HG03064 (cell line): ENCODE data around the gene RNF213.
"Not testable (repeated sequence)": the region's sequence is repeated elsewhere in the genome, so short reads cannot be mapped to it uniquely, and the experiment has no call there.

Experiments used
- ATAC-seq: cut with Tn5 transposase; IDR thresholded peaks from one replicate; pipeline ENCODE4 v1.9.1; 2021; ENCODE audit warnings: low read depth; ENCODE audit not compliant: unreplicated experiment

RNF213 gene

GRCh38 chr17:80267391-80267790 is 6.7 kb downstream of the RNF213 start:
- ATAC-seq = no peak

GRCh38 chr17:80268427-80268826 is 7.8 kb downstream of the RNF213 start:
- ATAC-seq = no peak

GRCh38 chr17:80269405-80269807 is 8.8 kb downstream of the RNF213 start:
- no peak for ATAC-seq

- no peak for ATAC-seq
Observed at GRCh38 chr17:80270104-80270503, 9.5 kb downstream of the RNF213 start.

DNA sequence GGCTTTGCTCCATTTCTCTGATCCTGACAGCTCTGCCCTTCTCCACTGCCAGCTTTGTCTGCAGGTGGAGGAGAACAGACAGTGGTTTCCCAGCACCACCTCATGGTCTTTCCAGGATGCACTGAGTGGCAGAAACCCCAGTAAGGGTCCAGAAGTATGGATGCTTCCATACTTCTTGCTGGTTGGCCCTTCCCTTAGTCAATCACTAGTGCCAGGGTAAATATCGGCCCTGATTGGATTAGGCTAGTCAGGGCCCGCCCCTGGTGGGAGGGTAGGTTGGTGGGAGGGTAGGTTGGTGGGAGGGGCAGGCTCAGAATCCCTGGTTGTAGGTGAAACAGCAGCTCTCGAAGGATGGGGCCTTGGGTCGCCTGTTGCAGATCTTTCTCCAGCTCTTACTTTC is 10.2 kb downstream of the RNF213 start:
- no peak for ATAC-seq

GRCh38 chr17:80272366-80272765 is 11.7 kb downstream of the RNF213 start:
- no peak for ATAC-seq

DNA sequence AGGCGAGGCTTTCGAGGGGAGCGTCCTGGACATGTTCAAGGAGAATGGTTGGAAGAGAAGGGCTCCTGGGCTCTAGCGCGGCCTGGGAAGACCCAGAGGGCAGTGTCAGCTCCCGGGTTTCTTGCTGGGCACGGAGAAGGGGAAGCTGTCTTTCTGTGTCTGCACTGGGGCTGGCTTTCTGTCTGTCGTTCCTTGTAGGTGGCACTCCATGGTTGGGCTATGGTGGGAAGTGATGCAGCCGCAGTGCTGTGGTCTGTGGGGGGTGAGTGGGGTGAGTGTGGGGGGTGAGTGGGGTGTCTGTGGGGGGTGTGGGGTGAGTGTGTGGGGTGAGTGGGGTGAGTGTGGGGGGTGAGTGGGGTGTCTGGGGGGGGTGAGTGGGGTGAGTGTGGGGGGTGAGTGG is 13.7 kb downstream of the RNF213 start:
- no peak for ATAC-seq

- no peak for ATAC-seq
Observed at GRCh38 chr17:80274871-80275449, 14.3 kb downstream of the RNF213 start.

GRCh38 chr17:80275857-80276256 is 15.2 kb downstream of the RNF213 start:
- ATAC-seq = not testable (repeated sequence)

DNA sequence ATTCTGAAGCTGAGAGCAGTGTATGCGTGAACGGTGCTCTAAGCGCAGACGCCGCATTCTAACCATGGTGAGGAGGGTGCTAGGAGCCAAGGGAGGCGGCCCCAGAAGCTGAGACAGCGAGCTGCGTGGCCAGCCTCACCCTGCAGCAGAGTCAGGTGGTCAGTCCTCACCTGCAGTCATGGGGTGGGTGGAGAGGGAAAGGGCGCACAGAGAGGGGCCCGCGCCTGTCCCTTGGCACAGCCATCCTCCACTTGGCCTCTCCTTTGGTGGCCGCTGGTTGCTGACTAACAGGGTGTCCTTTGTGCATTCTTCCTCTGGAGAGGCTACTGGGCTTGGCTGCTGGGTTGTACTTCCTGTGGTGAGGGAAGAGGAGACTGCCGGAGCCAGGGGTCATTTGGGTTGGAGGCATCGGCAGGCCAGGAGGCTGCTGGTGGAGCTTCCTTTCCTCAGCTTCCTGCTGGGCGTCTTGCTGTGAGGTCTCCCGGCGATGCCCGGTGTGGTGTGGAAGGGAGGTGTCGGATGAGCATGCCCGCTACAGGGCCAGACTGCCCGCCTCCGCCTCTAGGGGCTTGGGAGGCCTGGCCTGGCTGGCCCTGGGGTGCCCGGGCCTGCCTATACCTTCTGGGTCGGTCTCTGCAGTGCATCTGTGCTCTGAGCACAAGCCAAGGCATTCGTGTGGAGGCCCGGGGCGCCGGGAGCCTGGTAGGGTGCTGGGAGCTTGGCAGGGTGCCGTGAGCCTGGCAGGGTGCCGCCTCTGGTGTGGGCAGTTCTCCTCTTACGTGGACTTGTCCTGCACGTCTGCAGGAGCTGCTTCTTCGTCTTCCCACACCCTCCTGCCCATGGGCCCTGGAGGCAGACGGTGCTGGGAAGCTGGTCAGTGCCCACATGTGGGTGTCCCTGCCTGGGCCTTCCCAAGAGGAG is 17.4 kb downstream of the RNF213 start:
- no peak for ATAC-seq

GRCh38 chr17:80279895-80280294 is 19.2 kb downstream of the RNF213 start:
- ATAC-seq = no peak

DNA sequence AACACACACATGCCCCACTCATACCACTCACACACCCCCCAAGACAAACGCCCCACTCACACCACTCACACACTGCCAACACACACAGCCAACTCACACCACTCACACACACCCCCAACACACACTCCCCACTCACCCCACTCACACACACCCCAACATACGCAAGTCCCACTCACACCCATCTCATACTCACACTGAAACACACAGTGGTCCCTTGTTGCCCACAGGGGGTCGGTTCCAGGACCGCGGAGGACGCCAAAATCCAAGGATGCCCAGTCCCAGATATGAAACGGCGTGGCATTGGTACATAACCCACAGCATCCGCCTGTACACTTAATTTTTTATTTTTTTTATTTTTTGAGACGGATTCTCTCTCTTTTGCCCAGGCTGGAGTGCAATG is 20.9 kb downstream of the RNF213 start:
- ATAC-seq = no peak

DNA sequence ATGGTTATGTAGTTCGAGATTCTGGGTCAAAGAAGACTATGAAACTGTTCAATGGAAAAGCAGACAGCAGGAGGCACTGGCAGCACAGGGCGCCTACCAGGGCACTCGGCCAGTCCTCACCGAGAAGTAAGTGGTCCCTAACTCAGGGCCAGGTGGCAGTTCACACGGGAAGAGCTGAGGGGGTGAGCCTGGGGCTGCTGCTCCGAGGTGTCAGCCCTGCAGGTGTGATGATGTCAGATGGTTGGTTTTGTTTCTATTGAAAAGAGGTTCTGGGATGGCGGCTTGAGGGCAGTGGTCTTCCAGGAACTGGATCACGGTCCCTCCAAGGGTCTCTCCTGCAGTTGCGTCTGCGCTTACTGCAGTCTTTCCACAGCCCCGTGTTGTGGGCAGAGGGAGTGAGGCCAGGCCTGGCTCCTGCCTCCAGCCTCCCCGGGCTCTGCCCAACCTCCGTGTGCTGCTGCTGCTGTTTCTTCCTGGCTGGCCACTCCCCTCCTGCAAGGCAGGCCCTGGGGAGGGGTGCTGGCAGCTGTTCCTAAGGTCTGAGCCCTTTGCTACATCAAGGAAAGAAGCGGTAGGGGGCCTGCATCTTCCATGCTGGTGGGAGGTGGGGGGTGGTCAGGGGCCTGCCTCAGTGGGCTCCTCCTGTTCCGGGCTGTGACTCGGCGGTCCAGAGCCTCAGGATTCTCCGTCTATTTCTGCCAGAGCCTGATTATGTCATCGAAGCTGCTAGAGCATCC is 22.6 kb downstream of the RNF213 start:
- no peak for ATAC-seq

DNA sequence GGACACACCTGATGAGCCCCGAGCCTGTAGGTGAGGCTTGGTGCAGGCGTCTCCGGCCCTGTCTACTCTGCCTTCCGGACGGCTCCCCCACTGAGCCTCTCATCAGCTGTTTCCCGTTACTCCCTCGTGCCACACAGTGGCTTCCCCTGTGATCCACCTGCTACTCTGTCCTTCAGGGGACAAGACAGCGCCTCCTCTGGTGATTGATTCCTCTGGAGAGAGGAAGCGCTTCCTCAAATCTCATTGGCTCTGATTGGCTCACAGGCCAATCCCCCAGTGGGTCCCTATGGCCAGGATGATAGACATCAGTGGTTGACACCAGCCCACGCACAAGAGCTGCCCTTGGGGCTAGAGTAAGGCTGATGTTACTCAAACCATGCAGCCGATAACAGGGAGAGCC is 24.0 kb downstream of the RNF213 start:
- ATAC-seq = no peak

- no peak for ATAC-seq
Observed at GRCh38 chr17:80285237-80285920, 24.7 kb downstream of the RNF213 start.

- no peak for ATAC-seq
Observed at GRCh38 chr17:80286638-80286960, 25.9 kb downstream of the RNF213 start.

- ATAC-seq = no peak
Observed at GRCh38 chr17:80287038-80287437, 26.4 kb downstream of the RNF213 start.

- no peak for ATAC-seq
Observed at GRCh38 chr17:80287806-80288567, 27.3 kb downstream of the RNF213 start.

- no peak for ATAC-seq
Observed at GRCh38 chr17:80289616-80290015, 29.0 kb downstream of the RNF213 start.

GRCh38 chr17:80290156-80290555 is 29.5 kb downstream of the RNF213 start:
- ATAC-seq = no peak
